ENCODE results near the gene STC2.

Gene STC2

DNA sequence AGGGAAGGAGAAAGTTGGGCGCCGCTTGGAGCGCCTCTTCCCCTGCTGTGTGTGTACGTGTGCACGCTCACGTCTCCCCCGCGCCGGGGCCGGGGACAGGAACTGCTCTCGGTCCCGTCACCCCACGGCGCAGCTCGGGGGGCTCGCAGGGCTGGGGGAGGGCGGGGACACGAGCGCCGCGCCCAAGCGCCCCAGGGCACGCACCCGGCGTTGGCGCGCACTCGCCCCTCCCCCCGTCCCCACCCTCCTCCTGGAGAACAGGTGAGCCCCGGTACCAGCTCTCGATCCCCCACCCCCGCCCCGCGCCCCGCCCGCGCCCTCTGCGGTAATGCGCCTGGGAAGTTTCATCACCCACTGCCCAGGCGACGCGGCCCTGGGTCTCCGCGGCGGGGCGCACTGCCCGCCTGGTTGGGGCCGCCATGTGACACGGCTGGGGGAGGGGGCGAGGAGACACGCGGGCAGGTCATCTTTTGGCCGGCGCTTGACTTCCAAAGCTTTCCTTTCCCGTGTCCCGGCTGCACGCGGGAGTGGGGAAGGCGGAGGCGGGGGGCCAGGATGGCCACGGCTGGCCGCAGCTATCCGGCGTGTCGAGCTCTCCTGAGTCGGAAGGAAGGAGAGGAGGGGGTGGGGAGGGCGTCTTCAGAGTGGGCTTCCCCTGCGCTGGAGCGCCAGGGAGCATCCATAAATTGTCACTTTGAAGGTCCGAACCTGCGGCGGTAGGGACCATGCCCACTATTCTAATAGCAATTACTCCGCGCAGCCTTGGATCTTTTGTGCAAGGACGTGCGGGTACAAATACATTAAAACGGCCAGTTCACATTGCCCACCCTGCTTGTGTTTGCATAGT, 1.5 kb upstream of the STC2 start:
- Histone ChIP-seq H3K9ac (peak overlapping the region; percentile 86), H3K9me3 (peaks cover 13% of the 10 kb centered on the region; the same call in 1 of the 2 replicates), H3K36me3 (peaks cover 11% of the 10 kb centered on the region), H3K4me3 (peak overlapping the region; percentile 83), H3K27ac (peak overlapping the region; percentile 87), H3K4me2 (peak overlapping the region; percentile 87), H3K27me3 (peaks cover 30% of the 10 kb centered on the region), H4K20me1 (peaks cover 19% of the 10 kb centered on the region; the same call in 1 of the 2 replicates), H3K4me1 (peaks cover 47% of the 10 kb centered on the region)
- no peak for TF ChIP-seq Cebpa-rat (IDR thresholded peaks at IDR 0.05)

DNA sequence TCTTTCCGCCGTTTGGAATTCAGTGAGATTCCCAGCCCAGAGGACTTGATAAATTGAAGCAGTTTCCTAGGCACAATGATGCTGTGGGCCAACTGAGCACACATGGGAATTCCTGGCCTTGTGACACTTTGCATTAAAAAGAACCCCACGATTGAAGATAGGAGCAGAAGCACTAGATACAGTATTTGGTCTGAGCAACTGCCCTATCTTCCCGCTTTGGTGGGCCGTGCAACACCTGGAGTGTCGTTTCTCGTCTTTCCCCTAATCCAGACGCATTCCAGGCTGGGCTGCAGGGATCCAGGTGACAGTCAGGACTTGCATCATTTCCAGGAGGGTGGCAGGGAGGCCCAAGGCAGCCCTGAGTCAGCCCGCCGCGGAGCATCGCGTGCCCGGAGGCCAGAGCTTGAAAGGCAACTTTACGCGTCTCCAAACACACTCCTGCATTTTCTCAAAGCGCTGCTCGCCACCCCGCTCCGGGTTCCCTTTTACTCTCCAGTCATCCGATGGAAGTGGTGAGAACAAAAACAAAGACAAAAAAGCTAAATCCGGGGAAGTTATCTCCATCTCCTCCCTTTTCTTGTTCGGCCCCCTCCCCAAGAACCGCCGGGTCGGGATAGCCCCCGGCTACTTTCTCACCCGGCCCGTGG, 753 bp upstream of the STC2 start:
- no peak for TF ChIP-seq Cebpa-rat (IDR thresholded peaks at IDR 0.05)
- peak overlapping the region; percentile 87 for H3K27ac ChIP-seq

DNA sequence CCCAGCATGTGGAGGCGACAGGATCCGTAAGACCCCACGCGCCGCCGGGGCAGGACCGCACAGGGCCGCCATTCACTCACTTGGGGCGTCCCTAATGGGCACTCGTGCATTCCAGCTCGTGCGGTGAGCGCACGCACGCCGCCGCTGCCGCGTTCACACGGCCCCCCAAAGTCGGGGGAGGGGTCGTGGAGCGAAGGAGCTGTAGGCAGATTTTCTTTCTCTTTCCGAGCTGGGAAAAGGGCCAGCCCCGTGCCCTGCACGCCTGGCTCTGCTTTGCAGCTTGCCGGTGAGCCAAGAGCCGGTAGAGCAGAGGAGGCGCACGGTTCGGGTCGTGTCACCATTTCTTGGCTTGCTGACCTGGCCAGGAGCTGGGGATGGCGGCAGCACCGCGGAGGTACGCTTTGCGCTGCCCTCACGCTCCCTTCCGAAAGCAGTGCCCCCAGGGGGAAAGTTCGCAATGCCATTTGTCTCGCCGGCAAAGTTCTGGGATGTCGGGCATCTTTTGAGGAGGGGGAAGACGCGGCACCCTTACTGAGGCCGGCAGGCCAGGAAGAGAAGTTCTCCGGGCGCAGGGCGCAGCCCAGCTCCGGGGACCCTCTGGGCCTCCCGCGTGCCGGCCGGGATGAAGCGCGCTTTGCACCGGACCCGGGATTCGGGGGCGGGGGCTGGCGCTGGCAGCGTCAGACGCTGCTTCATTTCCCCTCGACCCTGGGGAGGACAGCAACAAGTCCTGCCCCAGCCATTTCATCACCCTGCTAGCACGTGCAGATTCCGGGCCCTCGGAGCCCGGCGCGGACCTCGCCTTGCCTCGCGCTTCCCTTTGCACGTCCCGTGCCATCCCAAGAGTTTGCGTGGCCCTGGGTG, 898 bp downstream of the STC2 start:
- Histone ChIP-seq H3K27me3 (peaks cover 30% of the 10 kb centered on the region), H3K9me3 (peaks cover 13% of the 10 kb centered on the region; the same call in 1 of the 2 replicates), H3K36me3 (peaks cover 27% of the 10 kb centered on the region), H4K20me1 (peaks cover 43% of the 10 kb centered on the region), H3K4me2 (peak overlapping the region; percentile 87), H3K4me1 (peaks cover 71% of the 10 kb centered on the region), H3K9ac (peak overlapping the region; percentile 86), H3K27ac (peak overlapping the region; percentile 87), H3K4me3 (peak overlapping the region; percentile 83)
- no peak for TF ChIP-seq Cebpa-rat (IDR thresholded peaks at IDR 0.05)

More for the DNA sequence above, 753 bp upstream of the STC2 start:
- peaks cover 13% of the 10 kb centered on the region; the same call in 1 of the 2 replicates for H3K9me3 ChIP-seq
- peaks cover 27% of the 10 kb centered on the region; the same call in 1 of the 2 replicates for H4K20me1 ChIP-seq
- peak overlapping the region; percentile 87 for H3K4me2 ChIP-seq
- peaks cover 30% of the 10 kb centered on the region for H3K27me3 ChIP-seq
- peak overlapping the region; percentile 83 for H3K4me3 ChIP-seq
- peaks cover 14% of the 10 kb centered on the region for H3K36me3 ChIP-seq
- H3K9ac ChIP-seq = peak overlapping the region; percentile 86
- peaks cover 55% of the 10 kb centered on the region for H3K4me1 ChIP-seq

DNA sequence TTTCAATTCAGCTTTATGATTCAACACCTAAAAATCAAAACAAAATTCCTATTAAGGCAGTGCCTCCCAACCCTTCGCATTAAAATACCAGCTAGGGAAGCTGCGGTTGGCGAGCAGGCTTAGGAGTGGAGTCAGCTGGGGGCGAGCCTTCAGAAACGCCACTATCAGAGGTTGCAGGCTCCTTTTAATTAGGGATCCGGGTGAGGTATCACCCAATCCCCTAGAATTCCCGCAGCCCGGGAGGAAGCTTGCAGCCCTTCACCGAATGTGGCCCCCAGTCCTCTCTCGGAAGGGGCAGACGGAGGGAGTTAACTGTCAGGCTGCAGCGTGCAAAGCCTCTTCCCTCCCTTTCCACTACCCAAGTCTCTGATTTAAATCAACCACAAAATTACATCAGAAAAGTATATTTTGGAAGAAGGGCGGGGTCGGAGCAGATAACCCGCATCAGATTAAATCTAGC, 1.7 kb downstream of the STC2 start:
- peak overlapping the region; percentile 87 for H3K4me2 ChIP-seq
- no peak for TF ChIP-seq Cebpa-rat (IDR thresholded peaks at IDR 0.05)
- peak overlapping the region; percentile 86 for H3K9ac ChIP-seq
- peaks cover 75% of the 10 kb centered on the region for H3K4me1 ChIP-seq
- peak overlapping the region; percentile 83 for H3K4me3 ChIP-seq
- peaks cover 51% of the 10 kb centered on the region for H4K20me1 ChIP-seq
- H3K27me3 ChIP-seq = peaks cover 30% of the 10 kb centered on the region
- H3K27ac ChIP-seq = peak overlapping the region; percentile 87
- H3K36me3 ChIP-seq = peaks cover 35% of the 10 kb centered on the region
- H3K9me3 ChIP-seq = peaks cover 13% of the 10 kb centered on the region; the same call in 1 of the 2 replicates

DNA sequence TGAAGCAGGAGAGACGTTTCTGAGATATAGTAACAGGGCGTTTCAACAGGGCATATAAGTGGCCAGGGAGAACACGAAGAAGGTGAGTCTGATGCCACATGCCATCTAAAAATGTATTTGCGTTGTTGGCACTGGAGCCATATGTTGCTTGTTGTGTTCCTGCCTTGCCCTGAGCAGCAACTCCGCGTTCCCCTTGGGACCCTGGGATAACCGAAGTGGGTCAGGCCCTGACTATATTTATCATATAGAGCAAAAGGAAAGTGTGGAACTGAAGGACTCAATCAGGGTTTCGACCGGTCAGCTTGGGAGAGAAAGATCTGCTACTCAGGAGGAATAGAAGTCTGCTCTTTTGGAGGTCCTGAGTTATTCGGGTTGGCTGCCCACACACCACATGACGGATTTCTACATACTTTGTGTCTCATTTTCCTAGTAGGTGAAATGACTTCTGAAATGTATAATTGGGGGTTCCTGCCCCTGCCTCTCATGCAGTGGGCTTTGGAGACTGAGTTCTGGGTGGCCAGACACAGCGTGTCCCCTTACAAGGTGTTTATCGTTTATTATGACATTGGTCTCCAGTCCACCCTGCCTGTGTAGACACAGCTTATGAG, 3.0 kb downstream of the STC2 start:
- H3K4me2 ChIP-seq = peak overlapping the region; percentile 87
- H3K27me3 ChIP-seq = peaks cover 30% of the 10 kb centered on the region
- H3K36me3 ChIP-seq = peaks cover 48% of the 10 kb centered on the region
- peak overlapping the region; percentile 86 for H3K9ac ChIP-seq
- TF ChIP-seq Cebpa-rat (IDR thresholded peaks at IDR 0.05) = no peak
- peaks cover 75% of the 10 kb centered on the region for H3K4me1 ChIP-seq
- H4K20me1 ChIP-seq = peaks cover 65% of the 10 kb centered on the region
- H3K27ac ChIP-seq = peak overlapping the region; percentile 87
- peaks cover 13% of the 10 kb centered on the region; the same call in 1 of the 2 replicates for H3K9me3 ChIP-seq
- H3K4me3 ChIP-seq = peak overlapping the region; percentile 83

DNA sequence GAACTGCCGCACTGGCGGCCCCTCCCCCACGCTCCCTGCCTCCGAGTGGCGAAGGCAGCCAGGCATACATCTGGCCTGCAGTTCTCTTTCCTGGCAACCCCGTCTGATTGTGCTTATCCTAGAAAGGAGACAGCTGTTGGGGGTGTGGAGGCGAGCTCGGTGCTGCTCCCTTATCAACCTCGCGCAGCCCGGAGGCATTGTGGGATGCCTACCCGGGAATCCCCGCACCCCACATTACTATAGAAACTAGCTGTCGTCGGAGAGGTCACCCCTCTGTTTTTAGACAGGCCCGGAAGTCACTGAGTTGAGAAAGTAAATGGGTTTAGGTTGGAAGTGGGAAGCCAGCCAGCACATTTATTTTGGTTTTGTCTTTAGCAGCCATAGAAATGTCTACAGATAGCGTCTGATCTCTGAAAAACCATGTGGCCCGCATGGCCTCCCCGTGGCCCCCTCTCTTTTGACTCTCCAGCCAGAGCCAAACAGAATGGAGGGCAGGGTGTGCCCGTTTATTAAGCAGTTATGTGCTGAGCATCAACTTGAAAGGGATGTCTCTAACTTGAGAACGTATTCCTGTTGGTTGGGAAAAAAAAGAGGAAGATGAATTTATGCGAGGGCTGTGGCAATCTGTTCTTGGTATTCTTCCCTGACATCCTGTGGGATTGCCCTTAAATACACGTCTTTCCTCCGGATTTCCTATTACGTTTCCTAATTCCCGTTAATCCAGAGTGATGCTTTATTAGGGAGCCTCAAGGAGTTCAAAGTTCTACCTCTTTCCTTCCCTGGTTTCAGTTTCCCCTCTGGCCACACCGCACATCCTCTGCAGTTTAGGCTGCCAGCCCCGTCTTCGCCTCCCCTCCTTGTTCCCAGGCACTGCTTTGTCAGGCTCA, 3.9 kb downstream of the STC2 start:
- Histone ChIP-seq H4K20me1 (peaks cover 73% of the 10 kb centered on the region), H3K36me3 (peaks cover 56% of the 10 kb centered on the region), H3K9me3 (peaks cover 13% of the 10 kb centered on the region; the same call in 1 of the 2 replicates), H3K4me2 (peak overlapping the region; percentile 87), H3K27me3 (peaks cover 30% of the 10 kb centered on the region), H3K4me3 (peak overlapping the region; percentile 83), H3K9ac (peak overlapping the region; percentile 86), H3K27ac (peak overlapping the region; percentile 87), H3K4me1 (peaks cover 80% of the 10 kb centered on the region)
- TF ChIP-seq Cebpa-rat (IDR thresholded peaks at IDR 0.05) = no peak

DNA sequence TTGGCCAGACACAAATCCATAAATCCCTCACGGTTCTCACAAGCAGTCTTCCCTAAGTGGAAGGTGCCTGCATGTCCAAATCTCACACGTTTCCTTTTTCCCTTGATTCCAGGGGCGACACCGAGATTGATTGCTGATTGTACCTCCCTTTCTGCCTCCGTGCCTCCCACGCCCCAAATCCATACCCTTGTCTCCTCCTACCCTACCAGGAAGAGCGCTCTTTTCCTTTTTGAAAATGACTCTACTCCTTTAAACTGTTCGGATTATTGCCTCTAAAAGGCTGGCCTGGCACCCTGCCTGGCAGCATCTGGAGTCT, 4.5 kb downstream of the STC2 start:
- H3K9ac ChIP-seq = peak overlapping the region; percentile 86
- peak overlapping the region; percentile 87 for H3K4me2 ChIP-seq
- peak overlapping the region; percentile 83 for H3K4me3 ChIP-seq
- H3K4me1 ChIP-seq = peaks cover 86% of the 10 kb centered on the region
- no peak for TF ChIP-seq Cebpa-rat (IDR thresholded peaks at IDR 0.05)
- peaks cover 79% of the 10 kb centered on the region for H4K20me1 ChIP-seq
- H3K27ac ChIP-seq = peak overlapping the region; percentile 87
- peaks cover 62% of the 10 kb centered on the region for H3K36me3 ChIP-seq
- H3K9me3 ChIP-seq = peaks cover 13% of the 10 kb centered on the region; the same call in 1 of the 2 replicates
- H3K27me3 ChIP-seq = peaks cover 24% of the 10 kb centered on the region

DNA sequence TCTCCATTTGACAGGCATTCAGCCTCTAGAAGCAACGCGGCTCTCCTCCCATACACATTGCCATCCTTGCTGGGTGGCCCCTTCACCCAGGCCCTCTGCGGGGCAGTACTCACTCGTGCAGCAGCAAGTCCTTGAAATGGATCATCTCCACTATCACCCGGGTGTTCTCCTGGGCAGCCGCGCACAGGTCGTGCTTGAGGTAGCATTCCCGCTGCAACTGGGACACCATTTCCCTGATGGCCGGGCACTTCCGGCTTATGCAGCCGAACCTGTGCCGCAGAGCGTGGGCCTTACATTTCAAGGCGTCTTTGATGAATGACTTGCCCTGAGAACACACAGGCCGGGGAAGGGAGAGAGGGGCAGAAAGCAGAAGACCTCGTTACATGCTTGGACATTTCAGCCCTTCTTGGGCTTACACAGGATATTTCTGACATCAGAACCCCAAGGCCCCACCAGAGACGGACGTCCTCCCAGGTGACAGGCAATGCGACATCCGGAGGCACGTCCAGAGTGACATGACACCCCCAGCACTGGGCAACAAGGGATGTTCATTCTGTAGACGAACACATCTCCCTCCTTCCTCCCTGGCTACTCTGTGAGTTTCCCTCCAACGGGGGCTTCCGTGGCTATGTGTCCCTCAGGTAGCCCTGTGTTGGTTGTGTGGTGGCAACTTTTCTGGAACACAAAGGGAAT, 5.0 kb downstream of the STC2 start:
- Histone ChIP-seq H3K27ac (peak overlapping the region; percentile 87), H3K9ac (peak overlapping the region; percentile 86), H3K27me3 (peaks cover 19% of the 10 kb centered on the region), H3K9me3 (peaks cover 10% of the 10 kb centered on the region; the same call in 1 of the 2 replicates), H3K4me1 (peaks cover 91% of the 10 kb centered on the region), H3K4me3 (peak overlapping the region; percentile 83), H3K36me3 (peaks cover 67% of the 10 kb centered on the region), H3K4me2 (peak overlapping the region; percentile 87), H4K20me1 (peaks cover 84% of the 10 kb centered on the region)
- TF ChIP-seq Cebpa-rat (IDR thresholded peaks at IDR 0.05) = no peak
